Small intestine (tissue), 7 donors: ENCODE measurements around the gene ACBD4. TPM values are rescaled to one million over a fixed set of nuclear protein-coding genes. Genes with fewer than 3 reads are reported as not detected.
A peak's percentile ranks its signal among the peaks of the same experiment; 100 is the strongest.

ENCODE experiments used
- DNase-seq, 2 donors: peaks; one replicate each; pipeline versions ENCODE4 v3.0.0 to v3.0.0-alpha.2; 2013
- FAIRE-seq: peaks from 2 replicates; lab custom pipeline; 2012; peaks lifted over from hg19 to GRCh38; lab: Jason Lieb, UNC
- H3K27ac ChIP-seq, 3 donors: one replicate each; pipeline ENCODE4 v1.5.1; 2013; ENCODE audit warnings: low read length in 2 of 3, mild to moderate bottlenecking in 2 of 3, control low read depth in 1 of 3, inconsistent platforms in 1 of 3, low read depth in 1 of 3, moderate library complexity in 1 of 3
- H3K27me3 ChIP-seq, 3 donors: one replicate each; pipeline ENCODE4 v1.6.1; 2013; ENCODE audit warnings: low read length in 3 of 3, inconsistent platforms in 1 of 3; ENCODE audit not compliant: control insufficient read depth in 3 of 3, insufficient read depth in 3 of 3
- H3K36me3 ChIP-seq, 3 donors: one replicate each; pipeline ENCODE4 v1.6.1; 2013; ENCODE audit warnings: low read length in 3 of 3, inconsistent platforms in 1 of 3, low read depth in 1 of 3, mild to moderate bottlenecking in 1 of 3, moderate library complexity in 1 of 3; ENCODE audit not compliant: control insufficient read depth in 3 of 3, insufficient read depth in 2 of 3
- H3K4me1 ChIP-seq, 3 donors: one replicate each; pipeline ENCODE4 v1.6.1; 2013; ENCODE audit warnings: low read length in 2 of 3, inconsistent platforms in 1 of 3, low read depth in 1 of 3, mild to moderate bottlenecking in 1 of 3, moderate library complexity in 1 of 3; ENCODE audit not compliant: control insufficient read depth in 3 of 3, insufficient read depth in 2 of 3
- H3K4me3 ChIP-seq, 3 donors: one replicate each; pipeline ENCODE4 v1.5.1; 2013; ENCODE audit warnings: low read length in 3 of 3, control low read depth in 1 of 3, inconsistent platforms in 1 of 3, low read depth in 1 of 3, mild to moderate bottlenecking in 1 of 3, moderate library complexity in 1 of 3
- H3K9me3 ChIP-seq, 2 donors: one replicate each; pipeline ENCODE4 v1.6.1; 2013; ENCODE audit warnings: low read depth in 1 of 2, low read length in 1 of 2; ENCODE audit not compliant: control insufficient read depth in 2 of 2, insufficient read depth in 1 of 2
- WGBS, 3 donors: extraction: QIAGEN DNeasy Blood & Tissue Kit; methylation state at CpG; one replicate each; pipeline ENCODE4 v1.1.7; 2013; 5-methylcytosine and 5-hydroxymethylcytosine counted together
- polyA plus RNA-seq, 4 donors: library from polyadenylated mRNA; stranded (reverse) in 3 of 4; unstranded in 1 of 4; fragments of 200-250 nt in 3 of 4; fragments of 120-200 nt in 1 of 4; gene quantifications; one replicate each; pipeline versions ENCODE4 v1.2.1 to v1.2.3, GENCODE V29; 2013
- donor health status: healthy with polysubstance abuse.
- donor health status: control.
- donor health status: control.
- donor health status: Bipolar disorder and iron deficiency.
- donor health status: healthy.

Gene ACBD4
- polyA plus RNA-seq, 4 donors = 18.1 to 184 (median 93.2) TPM

DNA sequence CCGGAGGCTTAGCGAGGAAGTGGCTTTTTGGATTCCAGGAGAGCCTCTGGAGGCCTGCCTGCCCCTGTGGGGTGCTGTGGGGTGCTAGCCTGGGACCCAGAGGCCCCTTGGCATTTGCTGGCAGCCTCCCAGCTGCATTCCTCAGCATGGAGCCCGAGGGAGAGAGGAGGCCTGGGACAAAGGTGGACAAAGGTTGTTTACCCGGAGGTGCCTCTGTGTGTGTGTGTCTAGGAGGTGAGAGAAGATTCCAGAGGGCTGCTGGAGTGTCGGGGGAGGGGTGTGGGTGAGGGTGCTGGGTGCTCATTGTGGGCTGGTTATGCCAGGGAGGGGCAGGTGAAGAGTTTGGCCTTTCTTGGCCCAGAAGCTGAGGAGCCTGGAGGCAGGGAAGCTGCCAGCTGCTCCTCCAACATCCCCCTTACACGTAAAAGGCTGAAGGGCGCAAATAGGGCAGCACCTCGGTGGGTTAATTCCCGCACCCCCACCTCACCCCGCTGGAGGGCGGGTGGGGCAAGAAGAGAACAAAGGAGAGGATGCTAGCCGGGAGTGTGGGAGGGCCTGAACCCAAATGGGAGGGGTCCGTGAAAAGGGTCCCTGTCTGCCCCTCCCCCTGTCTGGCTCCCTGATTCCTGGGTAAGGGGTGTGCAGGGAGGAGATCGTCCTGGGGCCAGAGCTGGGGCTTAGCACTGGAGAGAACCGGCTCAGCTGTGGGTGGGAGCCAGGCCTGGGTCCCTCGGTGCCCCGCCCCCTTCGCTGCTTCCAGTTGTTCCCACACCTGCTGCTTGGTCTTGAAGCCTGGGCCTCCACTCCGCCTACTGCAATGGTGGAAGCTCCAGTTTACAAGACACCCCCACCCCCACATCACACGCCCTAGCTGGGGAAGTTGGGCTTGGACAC, 36.1 kb downstream of the ACBD4 start:
- H3K27me3 ChIP-seq = no peaks in the 10 kb centered on the region
- peaks cover 0 to 19% (median 3%) of the 10 kb centered on the region in 3 donors for H3K36me3 ChIP-seq
- FAIRE-seq (no peak), DNase-seq (peak; percentile 85 to 94)
- H3K4me3 ChIP-seq = no peak overlapping the region
- peaks cover 5 to 64% (median 9%) of the 10 kb centered on the region in 3 donors for H3K4me1 ChIP-seq
- peak overlapping the region; percentile 69 to 95 (median 73) for H3K27ac ChIP-seq
- WGBS, 3 donors = 9 to 39% (median 33%) methylated on average over 19 to 20 of the region's 20 CpGs
- H3K9me3 ChIP-seq = no peaks in the 10 kb centered on the region

GRCh38 chr17:45172232-45172540, 36.7 kb downstream of the ACBD4 start:
- peaks cover 0 to 19% (median 3%) of the 10 kb centered on the region in 3 donors for H3K36me3 ChIP-seq
- FAIRE-seq (no peak), DNase-seq (no peak)
- peak overlapping the region in 1 of 3 donors; percentile 3 for H3K4me3 ChIP-seq
- peak overlapping the region; percentile 69 to 95 (median 73) for H3K27ac ChIP-seq
- no peaks in the 10 kb centered on the region for H3K27me3 ChIP-seq
- H3K4me1 ChIP-seq = peaks cover 5 to 64% (median 9%) of the 10 kb centered on the region in 3 donors
- no peaks in the 10 kb centered on the region for H3K9me3 ChIP-seq
- WGBS, 3 donors = 57 to 63% (median 63%) methylated on average over 5 of the region's 5 CpGs

- no peaks in the 10 kb centered on the region for H3K9me3 ChIP-seq
- no peak for FAIRE-seq
- H3K4me3 ChIP-seq = peak overlapping the region in 2 of 3 donors; percentile 13 to 39
- H3K36me3 ChIP-seq = peaks cover 0 to 19% (median 3%) of the 10 kb centered on the region in 3 donors
- whole genome bisulfite sequencing, 3 donors = 2 to 26% (median 25%) methylated on average over 8 to 10 of the region's 10 CpGs
- H3K27ac ChIP-seq = peak overlapping the region; percentile 73 to 95 (median 76)
- peak; percentile 73 to 75 for DNase-seq
- no peaks in the 10 kb centered on the region for H3K27me3 ChIP-seq
- peaks cover 5 to 64% (median 9%) of the 10 kb centered on the region in 3 donors for H3K4me1 ChIP-seq
Observed at GRCh38 chr17:45172541-45173286, 37.2 kb downstream of the ACBD4 start.

GRCh38 chr17:45175759-45176115, 40.2 kb downstream of the ACBD4 start:
- H3K27me3 ChIP-seq = no peaks in the 10 kb centered on the region
- H3K27ac ChIP-seq = peak overlapping the region in 2 of 3 donors; percentile 12 to 73
- no peaks in the 10 kb centered on the region for H3K36me3 ChIP-seq
- H3K4me1 ChIP-seq = peaks cover 5 to 47% (median 9%) of the 10 kb centered on the region in 3 donors
- H3K4me3 ChIP-seq = no peak overlapping the region
- no peak for DNase-seq
- 58 to 68% (median 63%) methylated on average over 3 of the region's 3 CpGs for WGBS, 3 donors
- no peaks in the 10 kb centered on the region for H3K9me3 ChIP-seq
- no peak for FAIRE-seq

DNA sequence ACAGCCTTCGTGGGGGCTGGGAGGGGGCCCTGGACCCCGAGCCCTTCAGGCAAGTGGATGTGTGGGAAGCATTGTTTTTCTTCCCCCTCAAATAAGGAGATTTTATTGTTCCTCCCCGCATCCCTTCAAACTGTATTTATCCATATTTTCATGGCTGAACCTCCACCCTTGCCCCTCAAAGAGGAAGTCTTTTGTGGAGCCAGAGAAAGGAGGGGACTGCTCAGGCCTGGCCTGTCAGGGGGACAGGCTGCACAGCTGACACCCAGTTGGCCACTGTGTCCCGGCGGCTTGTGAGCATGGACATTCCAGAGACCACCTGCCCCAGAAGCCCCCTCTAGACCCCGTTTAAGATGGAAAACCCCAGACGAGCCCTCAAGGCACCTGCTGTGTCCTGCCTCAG, 42.1 kb downstream of the ACBD4 start:
- no peaks in the 10 kb centered on the region for H3K36me3 ChIP-seq
- H3K27me3 ChIP-seq = no peaks in the 10 kb centered on the region
- H3K4me1 ChIP-seq = peaks cover 0 to 32% (median 0%) of the 10 kb centered on the region in 3 donors
- H3K4me3 ChIP-seq = no peak overlapping the region
- DNase-seq (no peak), FAIRE-seq (no peak)
- H3K9me3 ChIP-seq = no peaks in the 10 kb centered on the region
- WGBS, 3 donors = 80 to 87% (median 86%) methylated on average over 7 of the region's 7 CpGs
- no peak overlapping the region for H3K27ac ChIP-seq

- WGBS, 3 donors = 93 to 96% (median 96%) methylated on average over 5 of the region's 5 CpGs
- no peaks in the 10 kb centered on the region for H3K9me3 ChIP-seq
- no peaks in the 10 kb centered on the region for H3K36me3 ChIP-seq
- FAIRE-seq (no peak), DNase-seq (no peak)
- no peak overlapping the region for H3K27ac ChIP-seq
- no peaks in the 10 kb centered on the region for H3K27me3 ChIP-seq
- peaks cover 0 to 18% (median 3%) of the 10 kb centered on the region in 3 donors for H3K4me1 ChIP-seq
- no peak overlapping the region for H3K4me3 ChIP-seq
Observed at GRCh38 chr17:45184144-45184543, 48.7 kb downstream of the ACBD4 start.

- DNase-seq = peak; percentile 66 to 73
- Histone ChIP-seq H3K27ac (peak overlapping the region in 1 of 3 donors; percentile 54), H3K4me3 (no peak overlapping the region), H3K27me3 (no peaks in the 10 kb centered on the region), H3K36me3 (no peaks in the 10 kb centered on the region), H3K9me3 (no peaks in the 10 kb centered on the region), H3K4me1 (peaks cover 0 to 37% (median 3%) of the 10 kb centered on the region in 3 donors)
- no peak for FAIRE-seq
- WGBS, 3 donors = 10 to 46% (median 29%) methylated on average over 7 of the region's 7 CpGs
Observed at GRCh38 chr17:45186801-45187354, 51.4 kb downstream of the ACBD4 start.

DNA sequence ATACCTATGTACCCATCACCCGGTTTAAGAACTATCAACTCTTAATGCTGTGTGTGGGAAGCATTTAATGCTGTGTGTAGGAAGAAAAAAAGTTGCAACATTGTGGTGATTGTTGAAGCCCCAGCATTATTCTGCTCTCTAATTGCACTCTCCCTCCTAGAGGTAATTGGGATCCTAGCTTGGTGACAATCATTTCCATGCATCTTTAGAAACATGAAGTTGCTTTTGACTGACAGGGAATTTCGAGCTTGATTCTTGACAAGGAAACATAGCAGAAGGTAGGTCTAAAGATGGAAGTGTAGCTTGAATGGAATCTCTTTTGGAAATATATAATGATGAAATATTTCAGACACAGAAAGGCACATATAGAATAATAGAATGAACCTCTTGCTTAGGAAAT, 53.5 kb downstream of the ACBD4 start:
- DNase-seq (no peak), FAIRE-seq (no peak)
- Histone ChIP-seq H3K36me3 (no peaks in the 10 kb centered on the region), H3K27ac (no peak overlapping the region), H3K9me3 (no peaks in the 10 kb centered on the region), H3K4me3 (no peak overlapping the region), H3K4me1 (peaks cover 0 to 32% (median 3%) of the 10 kb centered on the region in 3 donors), H3K27me3 (no peaks in the 10 kb centered on the region)
- 82 to 88% (median 87%) methylated on average over 2 of the region's 2 CpGs for WGBS, 3 donors
